Measurements from ENCODE around the gene SKAP1.

DNA sequence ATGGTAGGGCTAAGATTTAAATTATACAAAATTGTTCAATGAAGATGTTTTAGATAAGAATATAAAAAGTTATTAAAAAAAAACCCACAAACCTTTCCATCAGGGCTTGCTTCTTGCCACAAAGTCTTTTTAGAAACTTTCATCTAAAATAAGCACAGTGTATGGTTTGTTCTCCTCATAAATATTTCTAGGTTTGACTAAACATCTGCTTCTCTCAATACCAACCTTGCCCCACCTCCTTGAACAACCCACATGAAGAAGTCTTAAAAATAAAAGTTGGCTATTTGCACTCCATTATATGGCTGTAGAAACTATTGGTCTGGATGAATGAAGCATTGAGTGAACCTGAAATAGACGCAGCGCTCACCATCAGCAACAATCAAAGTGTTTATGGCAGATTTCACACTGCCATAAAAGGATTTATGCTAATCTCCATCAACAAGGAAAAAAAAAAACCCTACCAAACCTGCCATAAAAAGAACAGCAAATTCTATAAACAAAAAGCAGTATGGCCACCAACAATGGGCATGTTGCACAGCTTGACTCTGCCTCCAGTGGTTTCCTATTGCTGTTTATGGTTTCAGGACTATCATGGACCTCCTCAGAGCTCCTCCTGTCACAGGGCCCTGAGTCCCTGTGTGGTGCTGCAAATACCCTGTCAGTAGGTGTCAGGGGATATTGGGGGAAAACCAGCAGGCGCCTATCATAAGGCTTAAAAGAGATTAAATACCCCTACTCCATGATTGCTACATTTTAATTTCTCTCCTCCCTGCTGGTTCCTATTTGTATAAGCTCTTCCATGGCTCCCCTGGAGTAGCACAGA, 284.8 kb downstream of the SKAP1 start:
- TF ChIP-seq OSR1 (CRISPR knock-in tag; IDR thresholded peaks at IDR 0.05) (no peak), ISL1 (CRISPR knock-in tag; IDR thresholded peaks at IDR 0.05) (no peak), TCF4 (CRISPR knock-in tag; IDR thresholded peaks at IDR 0.05; ENCODE audit: borderline replicate concordance) (no peak), ZFP30 (CRISPR knock-in tag; IDR thresholded peaks at IDR 0.05) (no peak), PPARA (CRISPR knock-in tag; IDR thresholded peaks at IDR 0.05; ENCODE audit: borderline replicate concordance) (no peak), ZFP3 (CRISPR knock-in tag; IDR thresholded peaks at IDR 0.05) (no peak), BACH2 (CRISPR knock-in tag; IDR thresholded peaks at IDR 0.05; ENCODE audit: borderline replicate concordance) (no peak), GLIS3 (CRISPR knock-in tag; IDR thresholded peaks at IDR 0.05) (no peak), RARB (CRISPR knock-in tag; IDR thresholded peaks at IDR 0.05) (no peak), CSDC2 (CRISPR knock-in tag; IDR thresholded peaks at IDR 0.05) (no peak), ARNTL (CRISPR knock-in tag; IDR thresholded peaks at IDR 0.05; ENCODE audit: borderline replicate concordance, low read depth) (no peak)
- TF ChIP-seq, protein P1, sequence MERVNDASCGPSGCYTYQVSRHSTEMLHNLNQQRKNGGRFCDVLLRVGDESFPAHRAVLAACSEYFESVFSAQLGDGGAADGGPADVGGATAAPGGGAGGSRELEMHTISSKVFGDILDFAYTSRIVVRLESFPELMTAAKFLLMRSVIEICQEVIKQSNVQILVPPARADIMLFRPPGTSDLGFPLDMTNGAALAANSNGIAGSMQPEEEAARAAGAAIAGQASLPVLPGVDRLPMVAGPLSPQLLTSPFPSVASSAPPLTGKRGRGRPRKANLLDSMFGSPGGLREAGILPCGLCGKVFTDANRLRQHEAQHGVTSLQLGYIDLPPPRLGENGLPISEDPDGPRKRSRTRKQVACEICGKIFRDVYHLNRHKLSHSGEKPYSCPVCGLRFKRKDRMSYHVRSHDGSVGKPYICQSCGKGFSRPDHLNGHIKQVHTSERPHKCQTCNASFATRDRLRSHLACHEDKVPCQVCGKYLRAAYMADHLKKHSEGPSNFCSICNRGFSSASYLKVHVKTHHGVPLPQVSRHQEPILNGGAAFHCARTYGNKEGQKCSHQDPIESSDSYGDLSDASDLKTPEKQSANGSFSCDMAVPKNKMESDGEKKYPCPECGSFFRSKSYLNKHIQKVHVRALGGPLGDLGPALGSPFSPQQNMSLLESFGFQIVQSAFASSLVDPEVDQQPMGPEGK (CRISPR knock-in tag; IDR thresholded peaks at IDR 0.05; ENCODE audit: borderline replicate concordance), result no peak
- TF ChIP-seq, protein P2, sequence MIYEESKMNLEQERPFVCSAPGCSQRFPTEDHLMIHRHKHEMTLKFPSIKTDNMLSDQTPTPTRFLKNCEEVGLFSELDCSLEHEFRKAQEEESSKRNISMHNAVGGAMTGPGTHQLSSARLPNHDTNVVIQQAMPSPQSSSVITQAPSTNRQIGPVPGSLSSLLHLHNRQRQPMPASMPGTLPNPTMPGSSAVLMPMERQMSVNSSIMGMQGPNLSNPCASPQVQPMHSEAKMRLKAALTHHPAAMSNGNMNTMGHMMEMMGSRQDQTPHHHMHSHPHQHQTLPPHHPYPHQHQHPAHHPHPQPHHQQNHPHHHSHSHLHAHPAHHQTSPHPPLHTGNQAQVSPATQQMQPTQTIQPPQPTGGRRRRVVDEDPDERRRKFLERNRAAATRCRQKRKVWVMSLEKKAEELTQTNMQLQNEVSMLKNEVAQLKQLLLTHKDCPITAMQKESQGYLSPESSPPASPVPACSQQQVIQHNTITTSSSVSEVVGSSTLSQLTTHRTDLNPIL (CRISPR knock-in tag; IDR thresholded peaks at IDR 0.05; ENCODE audit: low read depth), result no peak
- TF ChIP-seq, protein P3, sequence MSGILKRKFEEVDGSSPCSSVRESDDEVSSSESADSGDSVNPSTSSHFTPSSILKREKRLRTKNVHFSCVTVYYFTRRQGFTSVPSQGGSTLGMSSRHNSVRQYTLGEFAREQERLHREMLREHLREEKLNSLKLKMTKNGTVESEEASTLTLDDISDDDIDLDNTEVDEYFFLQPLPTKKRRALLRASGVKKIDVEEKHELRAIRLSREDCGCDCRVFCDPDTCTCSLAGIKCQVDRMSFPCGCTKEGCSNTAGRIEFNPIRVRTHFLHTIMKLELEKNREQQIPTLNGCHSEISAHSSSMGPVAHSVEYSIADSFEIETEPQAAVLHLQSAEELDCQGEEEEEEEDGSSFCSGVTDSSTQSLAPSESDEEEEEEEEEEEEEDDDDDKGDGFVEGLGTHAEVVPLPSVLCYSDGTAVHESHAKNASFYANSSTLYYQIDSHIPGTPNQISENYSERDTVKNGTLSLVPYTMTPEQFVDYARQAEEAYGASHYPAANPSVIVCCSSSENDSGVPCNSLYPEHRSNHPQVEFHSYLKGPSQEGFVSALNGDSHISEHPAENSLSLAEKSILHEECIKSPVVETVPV (CRISPR knock-in tag; IDR thresholded peaks at IDR 0.05), result no peak

Measured in SK-N-SH treated with all-trans-retinoic acid at 6 μM for 48 hours (cell line).